ENCODE results near the gene ADARB2. TPM values are rescaled to one million over a fixed set of nuclear protein-coding genes. Genes with fewer than 3 reads are reported as not detected.

The ADARB2 gene
- total and polyA plus RNA-seq, 10 of the 15 experiments (the other 5 are each of a cell fraction or from before 2014, with no cell fraction given): 0.02 to 4.1 (median 0.76) TPM

DNA sequence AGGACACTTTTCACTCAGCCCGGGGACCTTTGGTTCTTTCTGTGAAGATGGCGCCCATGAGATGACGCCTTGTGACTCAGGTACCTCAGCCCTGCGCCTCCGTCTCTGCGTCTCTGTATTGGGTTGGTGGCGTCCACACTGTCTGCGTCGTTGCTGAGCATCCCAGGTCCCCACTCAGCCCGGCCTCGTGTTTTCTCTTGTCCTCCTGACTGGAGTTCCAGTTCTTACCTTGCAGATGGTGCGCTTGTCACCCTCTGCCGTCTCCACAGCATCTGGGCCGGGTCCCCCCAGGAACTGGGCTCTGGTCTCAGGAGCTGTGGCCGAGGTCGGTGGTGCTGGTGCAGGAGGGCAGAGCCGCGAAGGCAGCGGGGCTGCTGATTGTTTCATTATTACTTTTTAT is 530.7 kb downstream of the ADARB2 start:
- 54% methylated on average over 19 of the region's 19 CpGs for WGBS (ENCODE audit: insufficient coverage, insufficient replicate concordance, low lambda C conversion rate, missing lambda C conversion rate)
- no peak overlapping the region for H2AFZ ChIP-seq (ENCODE audit: control insufficient read depth, low read depth, low read length)
- no peak for TF ChIP-seq PAX8 (IDR thresholded peaks at IDR 0.05)
- TF ChIP-seq SIX5 (IDR thresholded peaks at IDR 0.05; ENCODE audit: low read depth, low read length, severe bottlenecking): no peak
- ChIA-PET POLR2A (no interaction called here), RAD21 (ENCODE audit: unreplicated experiment) (no interaction called here), SMC1A (ENCODE audit: uncharacterized antibody, unreplicated experiment) (no interaction called here), CTCF (no interaction called here)
- ATAC-seq (no peak), DNase-seq (ENCODE audit: low read depth, low spot score) (no peak), FAIRE-seq (no peak)
- intact Hi-C loops (cut with micrococcal nuclease; ENCODE audit: unreplicated experiment) (no loop called here), in situ Hi-C loops (cut with MboI) (no loop called here)
- H3K4me2 ChIP-seq (ENCODE audit: control insufficient read depth, insufficient read depth): no peak overlapping the region
- no TSS peak for BruUV-seq (replicated peaks)
- no peak overlapping the region for H3K4me3 ChIP-seq
- H3K36me3 ChIP-seq (ENCODE audit: control insufficient read depth in 2 of 2, insufficient read depth in 2 of 2, low read length in 1 of 2): no peaks in the 10 kb centered on the region
- no peaks in the 10 kb centered on the region for H3K4me1 ChIP-seq (ENCODE audit: control insufficient read depth, insufficient read depth, low read length)
- no peaks in the 10 kb centered on the region for H3K79me2 ChIP-seq (ENCODE audit: control insufficient read depth, insufficient read depth, low read length)
- H4K20me1 ChIP-seq (ENCODE audit: control insufficient read depth, insufficient read depth): no peaks in the 10 kb centered on the region
- H3K27ac ChIP-seq (ENCODE audit: control insufficient read depth, insufficient read depth): no peak overlapping the region
- no peaks in the 10 kb centered on the region for H3K9me3 ChIP-seq (replicated peaks; ENCODE audit: control insufficient read depth, insufficient read depth, low read length)
- H3K9ac ChIP-seq (ENCODE audit: control insufficient read depth, insufficient read depth, low read length): no peak overlapping the region
- peaks cover 0 to 2% of the 10 kb centered on the region in 2 experiments; a peak in 2 of 4 replicates for H3K27me3 ChIP-seq (replicated peaks in 1 of 2; ENCODE audit: control insufficient read depth in 2 of 2, insufficient read depth in 2 of 2, low read length in 1 of 2)

- in situ Hi-C loops (cut with MboI) (no loop called here), intact Hi-C loops (cut with micrococcal nuclease; ENCODE audit: unreplicated experiment) (no loop called here)
- no peak overlapping the region for H3K4me3 ChIP-seq
- POLR2A ChIA-PET: interaction anchor here (0.7 kb wide), 1 partner anchor 367 kb away, joined by 3 read pairs; no protein-coding TSS in a partner anchor
- TF ChIP-seq MYB (IDR thresholded peaks at IDR 0.05; ENCODE audit: borderline replicate concordance, low read depth, low read length): no peak
- no peak for TF ChIP-seq ASH2L (IDR thresholded peaks at IDR 0.05; ENCODE audit: borderline replicate concordance, low read depth)
- no peak for TF ChIP-seq CBX3 (IDR thresholded peaks at IDR 0.05; ENCODE audit: borderline replicate concordance, low read depth)
- no peak for TF ChIP-seq IRF4 (IDR thresholded peaks at IDR 0.05; ENCODE audit: low read depth, low read length)
- no peak for TF ChIP-seq HCFC1 (IDR thresholded peaks at IDR 0.05; ENCODE audit: low read length)
- TF ChIP-seq BCL3 (IDR thresholded peaks at IDR 0.05; ENCODE audit: borderline replicate concordance, insufficient read depth, low read depth, low read length, poor library complexity, severe bottlenecking): no peak
- no peak for TF ChIP-seq USF1 (IDR thresholded peaks at IDR 0.05; ENCODE audit: borderline replicate concordance, extremely low read length, insufficient read depth, low read depth, low read length)
- TF ChIP-seq TBL1XR1 (IDR thresholded peaks at IDR 0.05; ENCODE audit: low read depth, low read length): no peak
- TF ChIP-seq POLR2AphosphoS2 (IDR thresholded peaks at IDR 0.05; ENCODE audit: low read depth, low read length): no peak
- TF ChIP-seq HDGF (IDR thresholded peaks at IDR 0.05): no peak
- TF ChIP-seq TCF7 (IDR thresholded peaks at IDR 0.05; ENCODE audit: borderline replicate concordance): no peak
- TF ChIP-seq TCF12 (IDR thresholded peaks at IDR 0.05; ENCODE audit: low read depth, low read length): no peak
- TF ChIP-seq EED (IDR thresholded peaks at IDR 0.05; ENCODE audit: low read depth): no peak
- no peak for DNase-seq (ENCODE audit: low read depth, low spot score)
- SMC1A ChIA-PET (ENCODE audit: uncharacterized antibody, unreplicated experiment): no interaction called here
- no peak overlapping the region for H3K4me2 ChIP-seq (ENCODE audit: control insufficient read depth, insufficient read depth)
- WGBS (ENCODE audit: insufficient coverage, insufficient replicate concordance, low lambda C conversion rate, missing lambda C conversion rate): 41% methylated on average over 23 of the region's 23 CpGs
- RAD21 ChIA-PET (ENCODE audit: unreplicated experiment): no interaction called here
- H4K20me1 ChIP-seq (ENCODE audit: control insufficient read depth, insufficient read depth): no peaks in the 10 kb centered on the region
- ATAC-seq: no peak
- no peaks in the 10 kb centered on the region for H3K79me2 ChIP-seq (ENCODE audit: control insufficient read depth, insufficient read depth, low read length)
- no peak overlapping the region for H2AFZ ChIP-seq (ENCODE audit: control insufficient read depth, low read depth, low read length)
- H3K4me1 ChIP-seq (ENCODE audit: control insufficient read depth, insufficient read depth, low read length): no peaks in the 10 kb centered on the region
- no peak overlapping the region for H3K27ac ChIP-seq (ENCODE audit: control insufficient read depth, insufficient read depth)
- H3K27me3 ChIP-seq (replicated peaks in 1 of 2; ENCODE audit: control insufficient read depth in 2 of 2, insufficient read depth in 2 of 2, low read length in 1 of 2): peaks cover 0 to 2% of the 10 kb centered on the region in 2 experiments; a peak in 2 of 4 replicates
- H3K9ac ChIP-seq (ENCODE audit: control insufficient read depth, insufficient read depth, low read length): no peak overlapping the region
- no peaks in the 10 kb centered on the region for H3K9me3 ChIP-seq (replicated peaks; ENCODE audit: control insufficient read depth, insufficient read depth, low read length)
- CTCF ChIA-PET: no interaction called here
- H3K36me3 ChIP-seq (ENCODE audit: control insufficient read depth in 2 of 2, insufficient read depth in 2 of 2, low read length in 1 of 2): no peaks in the 10 kb centered on the region
- FAIRE-seq: no peak
- BruUV-seq (replicated peaks): no TSS peak
Observed at GRCh38 chr10:1206101-1206500, 531.2 kb downstream of the ADARB2 start.

Data from GM12878 (cell line).